Ovary (tissue), 9 donors: ENCODE measurements around the gene DNMT3L. TPM values are rescaled to one million over a fixed set of nuclear protein-coding genes. Genes with fewer than 3 reads are reported as not detected.
"Not testable (repeated sequence)": the region's sequence is repeated elsewhere in the genome, so short reads cannot be mapped to it uniquely, and the experiment has no call there.

Source experiments
- DNase-seq, 5 donors: peaks; one replicate each; pipeline ENCODE4 v3.0.0-alpha.2; 2019 to 2020
- H3K27ac ChIP-seq, 2 donors: fragments of 200-600 bp; one replicate each; pipeline versions ENCODE4 v1.5.1 to v1.8.0; 2019 to 2022
- H3K27me3 ChIP-seq: fragments of 200-600 bp; one replicate; pipeline ENCODE4 v1.8.0; 2022
- H3K36me3 ChIP-seq: fragments of 200-600 bp; sonication (generic); one replicate; pipeline ENCODE4 v1.5.1; 2019
- H3K4me1 ChIP-seq: one replicate; pipeline ENCODE4 v1.8.1; 2013; ENCODE audit warnings: mild to moderate bottlenecking, moderate library complexity; ENCODE audit not compliant: insufficient read depth
- H3K4me3 ChIP-seq: fragments of 200-600 bp; sonication (generic); one replicate; pipeline ENCODE4 v1.5.1; 2017
- H3K9me3 ChIP-seq, 2 donors: fragments of 200-600 bp in 1 of 2; sonication (generic) in 1 of 2; one replicate each; pipeline versions ENCODE4 v1.5.1 to v1.8.1; 2013 to 2019; ENCODE audit warnings: mild to moderate bottlenecking in 1 of 2, moderate library complexity in 1 of 2
- EP300 ChIP-seq: sonication (generic); formaldehyde crosslinking; IDR thresholded peaks from one replicate; pipeline ENCODE4 v1.6.1; 2017; ENCODE audit warnings: antibody characterized with exemption
- POLR2A ChIP-seq: fragments of 450-650 bp; IDR thresholded peaks from one replicate; pipeline ENCODE4 v1.6.1; 2017; ENCODE audit warnings: antibody characterized with exemption, mild to moderate bottlenecking, moderate library complexity
- WGBS, 3 donors: extraction: QIAGEN DNeasy Blood & Tissue Kit in 1 of 3; methylation state at CpG; one replicate each; pipeline versions ENCODE4 v1.1.5 to v1.1.7; 2013 to 2017; 5-methylcytosine and 5-hydroxymethylcytosine counted together
- intact Hi-C, 4 donors: fragments of 100-400 bp; cut with DNase I; formaldehyde crosslinking; loops; one replicate each; pipeline versions ENCODE4 v1.11.0 to v1.15.1; 2022 to 2023
- polyA plus RNA-seq, 2 donors: library from polyadenylated mRNA; stranded (reverse); fragments of 200-250 nt in 1 of 2; fragments of 350-450 nt in 1 of 2; fragmentation: Illumina TruSeq in 1 of 2; extraction: RNeasy Lipid Tissue Mini Kit (QIAGEN cat#74804) in 1 of 2; gene quantifications; one replicate each; pipeline ENCODE4 v1.2.3, GENCODE V29; 2013 to 2014
- total RNA-seq, 7 donors: library from RNA; depleted of rRNA in 2 of 7; stranded (reverse); fragments of >200 nt in 2 of 7; fragmentation: NEBNext Ultra II Directional in 3 of 7; extraction: Animal tissue kit (Norgen Biotek cat#: 25700) in 3 of 7; gene quantifications; one replicate each; pipeline versions ENCODE4 v1.1.0 to v1.2.4, GENCODE V29; 2016 to 2023
- TF ChIP-seq, protein P1 (sequence below), 3 donors: fragments of 450-650 bp in 2 of 3; fragments of 200-600 bp in 1 of 3; IDR thresholded peaks; one replicate each; pipeline versions ENCODE4 v1.5.1 to v1.8.0; 2016 to 2022; ENCODE audit warnings: antibody characterized with exemption in 3 of 3, mild to moderate bottlenecking in 1 of 3
- donor health status: DM: no; HTN: no; CAD: no; lungs with moderate emphysema.
- donor health status: DM: no; HTN: no; CAD: no.
- donor health status: Bipolar disorder and iron deficiency.
- donor health status: DM: yes; HTN: yes; CAD: no.
- donor health status: DM: no; HTN: no; CAD: no.
- donor health status: DM: yes; HTN: yes; CAD: no.

DNMT3L gene
- total and polyA plus RNA-seq, 9 donors, result not detected

DNA sequence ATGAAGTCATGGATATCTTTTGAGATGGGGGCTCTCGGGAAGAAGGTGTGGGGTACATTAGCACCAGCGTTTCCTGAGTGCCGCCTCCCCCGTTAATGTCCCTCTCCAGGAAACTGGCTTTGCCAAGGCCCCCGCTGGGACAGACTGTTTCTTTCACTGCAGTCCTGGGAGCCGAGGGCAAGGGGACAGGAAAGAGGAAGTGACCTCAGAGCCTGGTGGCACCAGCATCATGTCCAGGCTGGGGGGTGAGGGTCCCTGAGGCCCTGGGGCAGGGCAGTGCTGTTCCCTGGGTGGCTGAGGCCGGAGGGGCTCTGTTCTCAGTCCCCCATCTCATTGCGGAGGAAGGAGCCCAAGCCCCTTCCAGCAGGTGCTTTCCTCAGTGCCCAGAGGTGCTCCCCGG lies 44.0 kb upstream of the DNMT3L start:
- TF ChIP-seq POLR2A, result no peak
- no peak for TF ChIP-seq EP300
- TF ChIP-seq, protein P1, sequence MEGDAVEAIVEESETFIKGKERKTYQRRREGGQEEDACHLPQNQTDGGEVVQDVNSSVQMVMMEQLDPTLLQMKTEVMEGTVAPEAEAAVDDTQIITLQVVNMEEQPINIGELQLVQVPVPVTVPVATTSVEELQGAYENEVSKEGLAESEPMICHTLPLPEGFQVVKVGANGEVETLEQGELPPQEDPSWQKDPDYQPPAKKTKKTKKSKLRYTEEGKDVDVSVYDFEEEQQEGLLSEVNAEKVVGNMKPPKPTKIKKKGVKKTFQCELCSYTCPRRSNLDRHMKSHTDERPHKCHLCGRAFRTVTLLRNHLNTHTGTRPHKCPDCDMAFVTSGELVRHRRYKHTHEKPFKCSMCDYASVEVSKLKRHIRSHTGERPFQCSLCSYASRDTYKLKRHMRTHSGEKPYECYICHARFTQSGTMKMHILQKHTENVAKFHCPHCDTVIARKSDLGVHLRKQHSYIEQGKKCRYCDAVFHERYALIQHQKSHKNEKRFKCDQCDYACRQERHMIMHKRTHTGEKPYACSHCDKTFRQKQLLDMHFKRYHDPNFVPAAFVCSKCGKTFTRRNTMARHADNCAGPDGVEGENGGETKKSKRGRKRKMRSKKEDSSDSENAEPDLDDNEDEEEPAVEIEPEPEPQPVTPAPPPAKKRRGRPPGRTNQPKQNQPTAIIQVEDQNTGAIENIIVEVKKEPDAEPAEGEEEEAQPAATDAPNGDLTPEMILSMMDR (IDR thresholded peaks at IDR 0.05), result no peak
- no peak for DNase-seq
- Histone ChIP-seq H3K9me3 (no peaks in the 10 kb centered on the region), H3K4me3 (no peak overlapping the region), H3K36me3 (no peaks in the 10 kb centered on the region), H3K4me1 (peaks cover 16% of the 10 kb centered on the region), H3K27ac (no peak overlapping the region), H3K27me3 (no peaks in the 10 kb centered on the region)
- intact Hi-C loops, result loop anchor here in 1 of 4 donors (10.0 kb wide), 1 partner anchor 491 kb away; no protein-coding TSS in a partner anchor
- WGBS, 3 donors, result 76 to 82% (median 79%) methylated on average over 9 of the region's 9 CpGs

DNA sequence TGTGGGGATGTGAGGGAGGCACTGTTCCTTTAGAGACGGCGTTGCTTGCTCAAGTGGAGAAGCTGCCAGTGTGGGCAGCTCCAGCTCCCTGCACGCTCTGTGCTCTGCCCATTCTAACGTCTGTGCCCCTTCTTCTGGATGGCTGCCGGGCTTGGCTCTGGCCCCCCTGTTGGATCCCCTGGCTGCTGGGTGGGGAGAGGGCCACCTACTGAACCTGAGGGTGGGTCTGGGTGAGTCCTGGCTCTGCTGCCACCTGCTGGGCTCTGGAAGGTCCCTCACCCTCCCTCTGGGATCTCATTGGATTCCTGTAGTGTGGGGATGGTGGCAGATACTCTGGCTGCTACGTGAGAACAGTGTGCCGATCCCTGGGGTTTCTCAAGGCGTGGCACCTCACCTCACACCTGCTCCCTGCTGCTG lies 43.2 kb upstream of the DNMT3L start:
- no peaks in the 10 kb centered on the region for H3K27me3 ChIP-seq
- H3K27ac ChIP-seq, result no peak overlapping the region
- no peak for TF ChIP-seq POLR2A
- TF ChIP-seq, protein P1 (IDR thresholded peaks at IDR 0.05), result peak in 2 of 3 donors; percentile 32 to 43
- peak in 4 of 5 donors; percentile 40 to 72 (median 58) for DNase-seq
- no peaks in the 10 kb centered on the region for H3K36me3 ChIP-seq
- no peaks in the 10 kb centered on the region for H3K9me3 ChIP-seq
- intact Hi-C loops, result loop anchor here in 1 of 4 donors (10.0 kb wide), 1 partner anchor 490 kb away; no protein-coding TSS in a partner anchor
- H3K4me3 ChIP-seq, result no peak overlapping the region
- H3K4me1 ChIP-seq, result peaks cover 16% of the 10 kb centered on the region
- WGBS, 3 donors, result 44 to 47% (median 46%) methylated on average over 8 of the region's 8 CpGs

DNA sequence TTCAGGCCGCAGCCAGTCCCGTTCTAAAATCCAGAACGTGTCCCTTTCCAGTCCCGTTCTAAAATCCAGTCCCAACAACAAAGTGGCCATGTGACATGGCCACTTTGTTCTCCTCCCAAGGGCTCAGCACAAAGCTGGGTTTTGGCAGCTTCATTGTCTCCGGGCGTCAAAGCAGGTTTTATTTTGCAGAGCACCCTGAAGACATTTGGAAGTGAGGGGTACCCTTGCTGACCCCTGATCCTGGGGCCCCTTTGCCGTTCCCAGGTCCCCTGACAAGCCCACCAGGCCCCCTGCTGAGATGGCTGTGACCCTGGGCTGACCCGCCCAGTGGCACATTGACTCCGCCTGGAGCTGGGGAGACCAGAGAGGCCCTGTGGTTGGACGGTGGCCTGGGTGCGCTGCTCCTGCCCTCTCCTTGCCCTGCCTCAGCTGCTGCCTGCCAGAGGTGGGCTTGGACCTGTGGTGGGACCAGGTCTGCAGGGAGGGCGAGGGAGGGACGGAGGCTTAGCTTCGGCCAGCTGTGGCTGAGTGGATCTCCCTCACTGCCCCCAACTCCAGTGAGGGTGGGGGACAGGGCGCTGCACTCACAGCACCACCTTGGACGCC lies 42.4 kb upstream of the DNMT3L start:
- WGBS, 3 donors, result 74 to 81% (median 76%) methylated on average over 16 of the region's 16 CpGs
- Histone ChIP-seq H3K27ac (no peak overlapping the region), H3K4me3 (no peak overlapping the region), H3K36me3 (no peaks in the 10 kb centered on the region), H3K4me1 (peaks cover 16% of the 10 kb centered on the region), H3K9me3 (no peaks in the 10 kb centered on the region), H3K27me3 (no peaks in the 10 kb centered on the region)
- TF ChIP-seq EP300 (no peak), POLR2A (no peak)
- TF ChIP-seq, protein P1 (IDR thresholded peaks at IDR 0.05), result no peak
- intact Hi-C loops, result loop anchor here in 1 of 4 donors (10.0 kb wide), 1 partner anchor 489 kb away; no protein-coding TSS in a partner anchor
- no peak for DNase-seq

DNA sequence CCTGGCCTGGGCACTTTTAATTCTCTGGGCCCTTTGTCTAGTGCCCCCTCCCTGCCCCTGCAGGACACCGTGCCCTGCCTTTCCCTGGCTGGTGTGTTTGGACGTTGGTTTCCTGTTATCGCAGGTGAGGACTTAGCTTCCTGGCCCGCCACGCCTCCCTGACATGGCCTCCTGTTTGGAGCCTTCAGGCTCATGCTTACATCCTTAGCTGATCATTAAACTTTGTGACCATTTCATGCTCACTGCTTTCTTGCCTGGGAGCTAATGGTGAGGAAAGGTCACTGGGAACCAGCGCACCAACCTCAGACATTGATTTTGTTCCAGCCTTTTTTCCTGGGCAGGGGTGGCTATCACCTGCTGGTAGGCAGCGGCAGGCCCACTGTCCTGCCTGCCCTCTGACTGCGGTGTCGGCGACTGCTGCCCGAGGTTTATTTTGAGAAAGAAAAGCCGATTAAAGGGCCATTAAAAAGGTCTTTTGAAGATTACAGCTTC lies 41.8 kb upstream of the DNMT3L start:
- TF ChIP-seq, protein P1 (IDR thresholded peaks at IDR 0.05), result no peak
- TF ChIP-seq POLR2A (no peak), EP300 (no peak)
- H3K36me3 ChIP-seq, result no peaks in the 10 kb centered on the region
- H3K4me1 ChIP-seq, result peaks cover 16% of the 10 kb centered on the region
- no peak overlapping the region for H3K27ac ChIP-seq
- no peaks in the 10 kb centered on the region for H3K9me3 ChIP-seq
- 80 to 81% (median 80%) methylated on average over 12 of the region's 12 CpGs for WGBS, 3 donors
- DNase-seq, result no peak
- H3K27me3 ChIP-seq, result no peaks in the 10 kb centered on the region
- no peak overlapping the region for H3K4me3 ChIP-seq
- intact Hi-C loops, result loop anchor here in 1 of 4 donors (10.0 kb wide), 1 partner anchor 489 kb away; no protein-coding TSS in a partner anchor

- H3K4me1 ChIP-seq, result peaks cover 16% of the 10 kb centered on the region
- H3K4me3 ChIP-seq, H3K36me3 ChIP-seq, DNase-seq, H3K9me3 ChIP-seq, H3K27me3 ChIP-seq, H3K27ac ChIP-seq: not testable (repeated sequence)
- WGBS, 3 donors, result 89 to 91% (median 90%) methylated on average over 23 of the region's 23 CpGs
- intact Hi-C loops, result loop anchor here in 1 of 4 donors (10.0 kb wide), 1 partner anchor 488 kb away; no protein-coding TSS in a partner anchor
These were observed 41.1 kb upstream of the DNMT3L start for GRCh38 chr21:44302573-44303401.
